ENCODE measurements around the gene SPEG.

DNA sequence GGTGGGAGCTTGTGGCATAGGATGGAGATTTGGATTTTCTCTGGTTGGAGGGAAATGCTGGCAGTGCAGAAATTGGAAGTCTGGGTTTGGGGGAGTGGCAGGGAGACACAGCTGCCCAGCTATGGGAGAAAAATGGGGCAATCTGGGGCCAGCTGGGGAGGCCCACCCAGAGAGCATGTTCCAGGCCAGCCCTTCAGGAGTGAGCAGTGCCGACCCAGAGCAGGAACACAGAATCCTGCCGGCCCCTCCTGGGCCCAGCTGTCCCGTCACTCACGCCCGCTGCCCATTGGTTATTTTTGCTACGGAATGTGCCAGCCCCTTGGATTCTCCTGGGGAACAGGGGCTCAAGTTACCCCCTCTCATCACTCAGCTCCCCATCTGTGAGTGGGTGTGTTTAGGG, 4.9 kb downstream of the SPEG start:
- TF ChIP-seq, protein P1, sequence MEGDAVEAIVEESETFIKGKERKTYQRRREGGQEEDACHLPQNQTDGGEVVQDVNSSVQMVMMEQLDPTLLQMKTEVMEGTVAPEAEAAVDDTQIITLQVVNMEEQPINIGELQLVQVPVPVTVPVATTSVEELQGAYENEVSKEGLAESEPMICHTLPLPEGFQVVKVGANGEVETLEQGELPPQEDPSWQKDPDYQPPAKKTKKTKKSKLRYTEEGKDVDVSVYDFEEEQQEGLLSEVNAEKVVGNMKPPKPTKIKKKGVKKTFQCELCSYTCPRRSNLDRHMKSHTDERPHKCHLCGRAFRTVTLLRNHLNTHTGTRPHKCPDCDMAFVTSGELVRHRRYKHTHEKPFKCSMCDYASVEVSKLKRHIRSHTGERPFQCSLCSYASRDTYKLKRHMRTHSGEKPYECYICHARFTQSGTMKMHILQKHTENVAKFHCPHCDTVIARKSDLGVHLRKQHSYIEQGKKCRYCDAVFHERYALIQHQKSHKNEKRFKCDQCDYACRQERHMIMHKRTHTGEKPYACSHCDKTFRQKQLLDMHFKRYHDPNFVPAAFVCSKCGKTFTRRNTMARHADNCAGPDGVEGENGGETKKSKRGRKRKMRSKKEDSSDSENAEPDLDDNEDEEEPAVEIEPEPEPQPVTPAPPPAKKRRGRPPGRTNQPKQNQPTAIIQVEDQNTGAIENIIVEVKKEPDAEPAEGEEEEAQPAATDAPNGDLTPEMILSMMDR (IDR thresholded peaks at IDR 0.05; ENCODE audit: insufficient read depth, low read length) = no peak
- TF ChIP-seq POLR2AphosphoS5 (IDR thresholded peaks at IDR 0.05; ENCODE audit: low read depth) = no peak
- TF ChIP-seq, protein P2, sequence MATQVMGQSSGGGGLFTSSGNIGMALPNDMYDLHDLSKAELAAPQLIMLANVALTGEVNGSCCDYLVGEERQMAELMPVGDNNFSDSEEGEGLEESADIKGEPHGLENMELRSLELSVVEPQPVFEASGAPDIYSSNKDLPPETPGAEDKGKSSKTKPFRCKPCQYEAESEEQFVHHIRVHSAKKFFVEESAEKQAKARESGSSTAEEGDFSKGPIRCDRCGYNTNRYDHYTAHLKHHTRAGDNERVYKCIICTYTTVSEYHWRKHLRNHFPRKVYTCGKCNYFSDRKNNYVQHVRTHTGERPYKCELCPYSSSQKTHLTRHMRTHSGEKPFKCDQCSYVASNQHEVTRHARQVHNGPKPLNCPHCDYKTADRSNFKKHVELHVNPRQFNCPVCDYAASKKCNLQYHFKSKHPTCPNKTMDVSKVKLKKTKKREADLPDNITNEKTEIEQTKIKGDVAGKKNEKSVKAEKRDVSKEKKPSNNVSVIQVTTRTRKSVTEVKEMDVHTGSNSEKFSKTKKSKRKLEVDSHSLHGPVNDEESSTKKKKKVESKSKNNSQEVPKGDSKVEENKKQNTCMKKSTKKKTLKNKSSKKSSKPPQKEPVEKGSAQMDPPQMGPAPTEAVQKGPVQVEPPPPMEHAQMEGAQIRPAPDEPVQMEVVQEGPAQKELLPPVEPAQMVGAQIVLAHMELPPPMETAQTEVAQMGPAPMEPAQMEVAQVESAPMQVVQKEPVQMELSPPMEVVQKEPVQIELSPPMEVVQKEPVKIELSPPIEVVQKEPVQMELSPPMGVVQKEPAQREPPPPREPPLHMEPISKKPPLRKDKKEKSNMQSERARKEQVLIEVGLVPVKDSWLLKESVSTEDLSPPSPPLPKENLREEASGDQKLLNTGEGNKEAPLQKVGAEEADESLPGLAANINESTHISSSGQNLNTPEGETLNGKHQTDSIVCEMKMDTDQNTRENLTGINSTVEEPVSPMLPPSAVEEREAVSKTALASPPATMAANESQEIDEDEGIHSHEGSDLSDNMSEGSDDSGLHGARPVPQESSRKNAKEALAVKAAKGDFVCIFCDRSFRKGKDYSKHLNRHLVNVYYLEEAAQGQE (IDR thresholded peaks at IDR 0.05; ENCODE audit: insufficient replicate concordance, low read depth) = no peak
